ENCODE measurements around the gene ADORA1. TPM values are rescaled to one million over a fixed set of nuclear protein-coding genes. Genes with fewer than 3 reads are reported as not detected.

The ADORA1 gene
- total and polyA plus RNA-seq, 2 donors (not counting 3 experiments of a cell fraction or from before 2014, with no cell fraction given): 0.15 TPM; not detected in 1

- DNase-seq (ENCODE audit: low read depth, low spot score): no peak
- CTCF ChIA-PET: no interaction called here
These were observed 22.6 kb upstream of the ADORA1 start for GRCh38 chr1:203104789-203105390.

More at GRCh38 chr1:203104789-203105390, 22.6 kb upstream of the ADORA1 start:
- TF ChIP-seq CTCF (IDR thresholded peaks at IDR 0.05; ENCODE audit: extremely low read depth in 1 of 2, insufficient read depth in 1 of 2, low read depth in 1 of 2, low read length in 2 of 2) (no peak), MYC (IDR thresholded peaks at IDR 0.05; ENCODE audit: low read depth, low read length) (no peak), GATA2 (IDR thresholded peaks at IDR 0.05; ENCODE audit: insufficient read depth, insufficient read length, low read depth, low read length) (no peak), JUN (IDR thresholded peaks at IDR 0.05; ENCODE audit: borderline replicate concordance, insufficient read depth, insufficient read length, low read depth) (no peak), EZH2 (IDR thresholded peaks at IDR 0.05; ENCODE audit: borderline replicate concordance, low read depth, low read length, severe bottlenecking) (no peak), FOS (IDR thresholded peaks at IDR 0.05; ENCODE audit: borderline replicate concordance, insufficient read depth, low read length) (no peak)
- TF ChIP-seq, protein P1, sequence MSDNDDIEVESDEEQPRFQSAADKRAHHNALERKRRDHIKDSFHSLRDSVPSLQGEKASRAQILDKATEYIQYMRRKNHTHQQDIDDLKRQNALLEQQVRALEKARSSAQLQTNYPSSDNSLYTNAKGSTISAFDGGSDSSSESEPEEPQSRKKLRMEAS (IDR thresholded peaks at IDR 0.05; ENCODE audit: insufficient read depth, insufficient read length): no peak
- no peaks in the 10 kb centered on the region for H3K79me2 ChIP-seq (ENCODE audit: control insufficient read depth, insufficient read depth, low read length)
- H3K36me3 ChIP-seq (ENCODE audit: control insufficient read depth in 2 of 2, extremely low read depth in 1 of 2, insufficient read depth in 2 of 2, low read length in 2 of 2): no peaks in the 10 kb centered on the region
- no peaks in the 10 kb centered on the region for H3K4me1 ChIP-seq (ENCODE audit: control insufficient read depth, extremely low read depth, insufficient read depth, low read length)
- H3K9me1 ChIP-seq (replicated peaks; ENCODE audit: control insufficient read depth, extremely low read depth, insufficient read depth, low read length): no peaks in the 10 kb centered on the region
- no TSS peak for BruUV-seq (replicated peaks)
- peaks cover 7 to 42% of the 10 kb centered on the region in 2 experiments for H3K27me3 ChIP-seq (ENCODE audit: control insufficient read depth in 2 of 2, insufficient read depth in 2 of 2, low read length in 2 of 2)
- H2AFZ ChIP-seq (ENCODE audit: low read depth, low read length): no peak overlapping the region
- dilution Hi-C loops (cut with MboI; ENCODE audit: extremely low pct_ligation_motif_present, low sequenced_read_pairs) (no loop called here), intact Hi-C loops (cut with micrococcal nuclease) (no loop called here)
- no peak overlapping the region for H3K4me2 ChIP-seq (ENCODE audit: insufficient read depth, low read length)
- H3K9ac ChIP-seq (replicated peaks; ENCODE audit: extremely low read depth, insufficient read depth, low read length): no peak overlapping the region
- H3K27ac ChIP-seq (ENCODE audit: insufficient read depth, low read depth, low read length): no peak overlapping the region
- H3K9me3 ChIP-seq (replicated peaks; ENCODE audit: control insufficient read depth, insufficient read depth, low read length): no peaks in the 10 kb centered on the region
- FAIRE-seq: no peak
- H4K20me1 ChIP-seq (replicated peaks; ENCODE audit: control insufficient read depth, extremely low read depth, insufficient read depth, low read length): no peaks in the 10 kb centered on the region
- no peak overlapping the region for H3K4me3 ChIP-seq (replicated peaks in 1 of 3; ENCODE audit: insufficient read depth in 1 of 3, low read depth in 1 of 3, low read length in 3 of 3)
- POLR2A ChIA-PET: no interaction called here
